DMS53 (cell line): ENCODE data around the gene SYCE1L.
"Not testable (repeated sequence)": the region's sequence is repeated elsewhere in the genome, so short reads cannot be mapped to it uniquely, and the experiment has no call there.

ENCODE experiments used
- DNase-seq: peaks from one replicate; lab custom pipeline; 2025; lab: John Stamatoyannopoulos, UW

SYCE1L gene

GRCh38 chr16:77199211-77199610 is at the start of gene SYCE1L:
Gene SYCE1L, plus strand, starts transcription at chr16:77199408. Its CDS starts 44 bp downstream, at chr16:77199452.
- no peak for DNase-seq

GRCh38 chr16:77157346-77158058 is 41.7 kb upstream of the SYCE1L start:
- no peak for DNase-seq

GRCh38 chr16:77158293-77158692 is 40.9 kb upstream of the SYCE1L start:
- DNase-seq: no peak

- DNase-seq: no peak
These were observed 34.2 kb upstream of the SYCE1L start for GRCh38 chr16:77165006-77165405.

GRCh38 chr16:77165536-77166236 is 33.5 kb upstream of the SYCE1L start:
- not testable (repeated sequence) for DNase-seq

- no peak for DNase-seq
These were observed 32.5 kb upstream of the SYCE1L start for GRCh38 chr16:77166726-77167125.

GRCh38 chr16:77168901-77169300 is 30.3 kb upstream of the SYCE1L start:
- DNase-seq: no peak

GRCh38 chr16:77169650-77170236 is 29.5 kb upstream of the SYCE1L start:
- peak; percentile 69 for DNase-seq

GRCh38 chr16:77170805-77171204 is 28.4 kb upstream of the SYCE1L start:
- DNase-seq: no peak

- DNase-seq: peak; percentile 74
These were observed 27.2 kb upstream of the SYCE1L start for GRCh38 chr16:77171745-77172635.

- DNase-seq: no peak
These were observed 26.3 kb upstream of the SYCE1L start for GRCh38 chr16:77172951-77173350.

GRCh38 chr16:77183137-77183536 is 16.1 kb upstream of the SYCE1L start:
- DNase-seq: no peak

GRCh38 chr16:77186298-77186697 is 12.9 kb upstream of the SYCE1L start:
- DNase-seq: not testable (repeated sequence)

- DNase-seq: no peak
These were observed 9.1 kb upstream of the SYCE1L start for GRCh38 chr16:77190190-77190477.

GRCh38 chr16:77190478-77191258 is 8.5 kb upstream of the SYCE1L start, which contains the start of gene MON1B:
Gene MON1B, plus strand, starts transcription at chr16:77191190. Its CDS starts 296 bp downstream, at chr16:77191486.
- DNase-seq: peak; percentile 98

- peak; percentile 53 for DNase-seq
These were observed 7.8 kb upstream of the SYCE1L start for GRCh38 chr16:77191259-77191969.

- DNase-seq: no peak
These were observed 5.8 kb upstream of the SYCE1L start for GRCh38 chr16:77193377-77193776.

GRCh38 chr16:77194295-77195231 is 4.6 kb upstream of the SYCE1L start:
- no peak for DNase-seq

GRCh38 chr16:77195411-77195810 is 3.8 kb upstream of the SYCE1L start:
- no peak for DNase-seq

- DNase-seq: no peak
These were observed 1.5 kb upstream of the SYCE1L start for GRCh38 chr16:77197747-77198146.
